ENCODE results near the gene SVIL.
"Not testable (repeated sequence)": the region's sequence is repeated elsewhere in the genome, so short reads cannot be mapped to it uniquely, and the experiment has no call there.

SVIL gene

GRCh38 chr10:29535012-29535777, 99.6 kb downstream of the SVIL start:
- DNase-seq = peak; percentile 95

DNA sequence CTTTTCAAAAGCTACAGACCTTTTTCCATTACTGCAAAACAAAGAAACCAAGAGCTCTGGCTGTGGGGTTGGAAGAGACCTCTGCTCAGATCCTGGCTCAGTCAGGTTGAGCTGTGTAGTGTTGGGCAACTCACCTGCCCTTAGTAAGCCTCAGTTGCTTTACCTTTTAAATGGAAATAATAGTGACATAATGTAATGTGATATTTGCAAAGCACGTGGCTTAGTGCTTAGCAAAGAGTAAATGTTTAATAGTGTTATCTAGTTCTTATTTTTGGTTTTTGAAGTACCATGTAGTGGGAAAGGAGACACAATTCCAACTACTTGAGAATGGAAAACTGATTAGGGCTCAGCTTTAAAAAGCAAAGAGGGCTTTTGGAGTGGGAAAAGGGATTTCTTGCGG, 100.2 kb downstream of the SVIL start:
- DNase-seq = no peak

GRCh38 chr10:29533696-29534285, 101.0 kb downstream of the SVIL start:
- DNase-seq = peak; percentile 46

- DNase-seq = no peak
These were observed 101.7 kb downstream of the SVIL start for GRCh38 chr10:29533046-29533445.

- no peak for DNase-seq
These were observed 102.4 kb downstream of the SVIL start for GRCh38 chr10:29532256-29532878.

- DNase-seq = no peak
These were observed 104.4 kb downstream of the SVIL start for GRCh38 chr10:29530112-29530976.

DNA sequence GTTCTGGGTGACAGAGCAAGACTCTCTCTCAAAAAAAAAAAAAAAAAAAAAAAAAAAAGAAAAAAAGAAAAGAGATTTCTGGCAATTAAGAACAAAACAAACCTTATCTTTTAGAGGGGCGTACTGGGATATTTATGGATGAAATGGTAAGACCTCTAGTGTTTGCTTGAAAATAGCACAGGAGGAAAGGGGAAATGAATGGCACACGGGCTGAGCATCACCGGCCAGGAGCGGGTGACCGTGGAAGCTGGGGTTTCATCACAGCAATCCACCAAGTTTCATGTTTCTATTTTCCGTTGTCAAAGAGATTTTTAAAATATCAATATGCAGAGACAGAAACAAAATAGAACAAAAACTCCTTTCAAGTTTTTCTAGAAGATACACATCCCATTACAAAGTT, 105.6 kb downstream of the SVIL start:
- DNase-seq = no peak

DNA sequence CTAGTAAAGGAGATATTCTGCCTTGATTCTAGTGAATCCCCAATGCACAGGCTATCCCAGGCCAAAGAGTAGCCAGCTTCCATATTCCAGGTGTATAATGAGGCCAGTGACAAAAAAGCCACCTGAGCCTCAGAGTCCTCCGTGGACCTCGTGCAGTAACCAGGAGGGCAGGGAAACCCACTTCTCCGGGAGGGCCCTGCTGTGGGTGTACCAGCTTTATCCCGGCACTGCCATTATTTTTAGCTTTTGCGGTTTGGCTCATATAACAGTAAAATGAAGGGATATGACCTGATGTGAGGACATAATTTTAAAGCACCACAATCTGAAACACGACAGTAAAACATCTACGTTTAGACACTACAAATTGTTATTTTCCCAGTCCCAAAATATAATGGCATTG, 109.0 kb downstream of the SVIL start:
- no peak for DNase-seq

GRCh38 chr10:29524720-29525119, 110.1 kb downstream of the SVIL start:
- DNase-seq = no peak

- DNase-seq = no peak
These were observed 110.5 kb downstream of the SVIL start for GRCh38 chr10:29524294-29524693.

DNA sequence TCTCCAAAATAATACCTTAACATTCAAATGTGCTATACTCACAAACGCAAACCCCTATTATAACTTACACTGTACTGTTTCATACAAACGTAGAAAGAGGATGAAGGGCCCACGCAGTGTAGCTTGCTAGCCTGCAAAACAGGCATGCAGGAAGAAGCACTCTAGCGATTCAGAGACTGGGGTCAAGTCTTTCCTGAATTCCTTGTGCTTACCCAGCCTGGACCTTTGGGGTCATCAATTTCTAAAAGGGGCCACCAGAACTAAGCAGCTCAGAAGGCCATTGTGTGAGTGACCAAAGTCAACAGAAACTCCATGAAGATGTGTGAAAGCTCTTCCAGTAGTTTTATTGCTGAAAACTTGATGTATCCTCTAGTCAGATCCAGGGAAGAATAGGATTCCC, 111.9 kb downstream of the SVIL start:
- DNase-seq = no peak

- DNase-seq = peak; percentile 39
These were observed 112.5 kb downstream of the SVIL start for GRCh38 chr10:29522061-29522855.

GRCh38 chr10:29519659-29520058, 115.1 kb downstream of the SVIL start:
- DNase-seq = no peak

GRCh38 chr10:29517352-29517923, 117.3 kb downstream of the SVIL start:
- DNase-seq = peak; percentile 52

- not testable (repeated sequence) for DNase-seq
These were observed 118.3 kb downstream of the SVIL start for GRCh38 chr10:29516309-29516932.

DNA sequence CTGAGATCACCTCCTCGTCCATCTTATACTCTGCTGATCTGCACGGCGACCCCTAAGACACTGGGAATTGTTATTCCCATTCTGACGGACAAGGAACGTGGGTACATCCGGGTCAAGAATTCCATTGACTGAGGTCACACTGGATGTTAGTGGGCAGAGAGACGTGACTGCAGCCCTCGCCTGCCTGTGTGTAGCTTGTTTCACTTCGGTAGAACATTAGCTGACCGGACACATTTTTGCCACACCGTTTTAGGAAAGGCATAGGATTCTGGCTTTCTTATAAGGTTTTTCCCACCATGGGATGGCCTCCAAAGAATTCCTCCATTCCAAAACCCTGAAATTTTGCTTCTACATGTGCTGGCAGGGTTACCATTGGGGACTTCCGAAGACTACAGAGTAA, 118.9 kb downstream of the SVIL start:
- not testable (repeated sequence) for DNase-seq

- DNase-seq = not testable (repeated sequence)
These were observed 119.7 kb downstream of the SVIL start for GRCh38 chr10:29515104-29515503.

GRCh38 chr10:29514306-29514705, 120.5 kb downstream of the SVIL start:
- DNase-seq = no peak

DNA sequence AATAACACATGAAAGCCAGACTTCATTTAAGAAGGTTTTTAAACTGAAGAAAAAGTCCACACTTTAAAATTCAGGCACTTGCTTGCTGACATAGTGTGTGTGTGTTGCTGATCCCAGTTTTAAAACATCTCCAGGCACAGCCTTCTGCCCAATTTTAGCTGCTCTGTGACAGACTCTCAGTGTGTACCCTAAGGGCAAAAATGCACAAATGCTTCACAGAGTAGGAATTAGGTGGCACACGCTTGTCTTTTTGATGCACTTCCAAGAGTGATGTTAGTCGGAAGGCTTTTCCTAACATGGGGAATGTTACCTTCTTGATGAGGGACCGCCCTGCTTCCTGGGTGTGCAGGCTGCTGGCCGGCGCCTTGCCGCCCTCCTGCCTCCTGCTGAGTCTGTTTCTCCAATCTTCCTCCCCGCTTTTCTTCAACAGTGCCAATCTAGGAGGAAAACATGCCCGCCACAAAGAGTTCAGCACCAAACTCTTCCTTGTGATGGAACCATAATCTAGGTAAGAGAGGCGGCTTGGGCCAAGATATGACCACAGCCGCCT, 122.3 kb downstream of the SVIL start:
- DNase-seq = no peak

GRCh38 chr10:29511806-29512205, 123.0 kb downstream of the SVIL start:
- DNase-seq = not testable (repeated sequence)
